HG02571 (cell line): Measurements from ENCODE around the gene RABGAP1L.

ENCODE experiments used
- ATAC-seq: cut with Tn5 transposase; IDR thresholded peaks from one replicate; pipeline ENCODE4 v1.9.1; 2021; ENCODE audit warnings: mild to moderate bottlenecking, moderate library complexity; ENCODE audit not compliant: unreplicated experiment

RABGAP1L gene

DNA sequence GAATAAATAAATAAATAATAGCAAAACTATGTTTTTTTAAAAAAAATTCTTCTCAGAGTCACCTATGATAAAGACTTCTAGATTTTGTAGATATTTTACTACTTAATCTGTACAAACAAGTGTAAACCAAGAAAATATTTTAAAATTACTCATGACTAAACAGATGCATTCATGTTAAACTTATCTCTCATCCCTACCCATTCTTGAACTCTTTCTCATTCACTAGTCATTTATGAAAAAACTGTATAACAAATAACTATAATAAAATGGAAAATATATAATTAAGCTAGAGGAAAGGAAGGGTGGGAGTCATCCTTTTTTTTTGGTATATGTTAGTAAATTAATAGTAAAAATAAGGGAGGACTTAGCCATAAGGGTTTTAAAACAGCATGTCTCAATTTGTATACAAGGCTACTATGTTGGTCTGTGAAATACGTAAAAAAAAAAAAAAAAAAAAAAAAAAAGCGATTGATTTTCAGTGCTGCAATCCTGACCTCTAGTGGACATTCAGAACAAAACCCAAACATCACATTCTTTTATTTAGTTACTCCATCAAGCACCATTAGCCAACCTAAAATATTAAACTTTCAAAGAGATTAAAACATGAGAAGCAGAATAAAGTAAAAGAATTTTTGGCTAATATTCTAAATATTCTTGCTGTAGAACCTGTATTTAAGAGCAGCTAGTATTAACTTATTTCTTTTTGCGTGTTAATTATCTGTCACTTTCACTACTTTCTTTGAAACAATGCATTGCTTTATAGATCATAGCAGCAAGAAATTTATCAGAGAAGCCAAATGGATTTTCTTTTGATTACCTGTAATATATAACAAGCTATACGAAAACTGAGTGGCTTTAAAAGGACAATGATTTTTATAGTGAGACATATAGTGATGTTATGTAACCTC, 584.6 kb downstream of the RABGAP1L start:
- no peak for ATAC-seq

DNA sequence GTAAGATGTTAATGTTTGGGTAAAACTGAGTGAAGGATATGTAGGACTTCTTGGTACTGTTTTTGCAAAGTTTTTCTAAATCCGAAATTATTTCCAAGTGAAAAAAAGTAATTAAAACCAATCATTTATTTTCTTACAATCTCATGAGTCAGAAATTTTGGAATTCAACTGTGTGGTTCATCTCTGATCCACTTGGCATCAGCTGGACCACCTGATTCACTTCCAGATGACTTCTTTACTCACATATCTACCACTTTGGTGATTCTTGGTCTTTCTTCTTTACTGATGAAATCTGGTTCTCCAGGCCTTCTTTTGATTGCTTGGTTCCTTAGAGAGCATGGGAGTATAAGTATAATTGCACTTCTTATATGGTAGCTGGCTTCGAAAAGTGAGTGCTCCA, 585.6 kb downstream of the RABGAP1L start:
- no peak for ATAC-seq

DNA sequence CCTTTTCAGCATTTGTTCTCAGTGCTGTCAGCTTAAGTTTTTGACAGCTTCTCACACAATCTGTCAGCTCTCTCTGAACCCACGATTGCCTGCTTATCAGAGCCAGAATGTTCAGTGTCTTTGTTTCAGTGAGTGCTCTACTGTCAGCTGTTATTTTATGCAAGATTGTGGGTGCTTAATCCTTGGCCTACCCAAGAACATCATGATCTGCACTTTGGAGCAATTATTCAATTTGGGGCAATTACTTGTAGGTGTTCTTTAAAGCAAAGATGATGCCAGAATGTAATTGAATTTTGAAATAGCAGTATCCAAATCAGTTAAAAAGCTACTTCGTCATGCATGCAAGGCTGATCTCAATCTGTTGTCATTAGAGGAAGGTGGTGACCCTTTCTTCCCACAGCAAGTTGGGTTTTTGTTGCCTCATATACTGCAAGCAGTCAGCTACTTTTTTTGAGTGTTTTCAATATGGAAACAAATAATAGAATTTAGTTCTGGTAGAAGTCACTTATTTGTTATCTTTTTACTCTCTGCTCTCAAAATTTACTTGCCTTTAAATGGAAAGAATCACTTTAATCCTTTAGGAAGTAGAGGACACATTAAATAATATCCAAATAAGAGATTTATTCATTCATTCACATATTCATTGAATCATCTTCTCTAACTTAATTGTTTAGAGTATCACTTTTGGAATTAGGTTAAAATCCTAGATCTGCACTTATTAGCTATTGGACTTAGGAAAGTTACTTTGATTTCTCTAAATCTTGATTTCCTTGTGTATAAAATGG, 586.9 kb downstream of the RABGAP1L start:
- ATAC-seq: no peak

DNA sequence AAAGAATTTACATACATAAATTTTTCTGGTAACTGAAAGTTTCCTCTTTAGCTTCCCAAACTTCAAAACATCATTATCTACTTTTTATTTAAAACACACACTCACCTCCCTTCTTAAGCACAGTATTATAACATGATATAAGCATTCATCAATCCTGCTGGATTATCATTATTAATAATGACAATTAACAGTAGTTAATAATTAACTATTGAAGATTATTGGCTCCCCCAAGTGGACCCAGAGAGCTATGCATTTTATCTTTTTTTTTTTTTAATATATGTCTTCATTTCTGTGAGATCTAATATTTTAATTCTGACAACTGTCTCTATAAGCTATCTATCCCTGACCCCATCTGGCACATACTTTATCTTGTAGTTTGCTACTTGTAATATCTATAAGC, 588.3 kb downstream of the RABGAP1L start:
- no peak for ATAC-seq

DNA sequence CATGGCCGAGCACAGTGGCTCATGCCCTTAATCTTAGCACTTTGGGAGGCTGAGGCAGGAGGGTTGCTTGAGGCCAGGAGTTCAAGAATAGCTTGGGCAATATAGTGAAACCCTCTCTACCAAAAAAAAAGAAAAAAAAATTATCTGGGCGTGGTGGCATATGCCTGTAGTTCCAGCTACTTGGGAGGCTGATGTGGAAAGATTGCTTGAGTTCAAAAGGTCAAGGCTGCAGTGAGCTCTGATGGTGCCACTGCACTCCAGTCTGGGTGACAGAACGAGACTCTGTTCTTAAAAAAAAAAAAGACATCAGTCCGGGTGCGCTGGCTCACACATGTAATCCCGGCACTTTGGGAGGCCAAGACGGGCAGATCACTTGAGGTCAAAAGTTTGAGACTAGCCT, 589.3 kb downstream of the RABGAP1L start:
- ATAC-seq: no peak

DNA sequence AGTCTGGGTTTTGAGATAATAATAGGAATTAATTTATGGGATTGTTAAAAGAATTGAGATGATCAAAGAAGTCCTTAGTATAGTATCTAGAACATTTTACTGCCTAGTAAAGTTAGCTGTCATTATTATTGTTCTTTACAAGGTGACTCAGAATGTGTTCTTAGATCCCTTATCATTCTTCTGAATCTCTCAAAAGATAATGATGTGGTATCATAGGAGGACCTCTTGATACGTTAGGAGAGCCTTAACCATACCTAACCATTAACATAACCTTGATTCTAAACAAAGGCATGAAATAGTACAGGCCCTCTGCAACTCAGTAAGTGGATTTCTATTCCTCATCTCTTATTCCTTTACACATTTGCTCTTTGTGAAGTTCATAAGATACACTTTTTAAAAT, 593.8 kb downstream of the RABGAP1L start:
- no peak for ATAC-seq

DNA sequence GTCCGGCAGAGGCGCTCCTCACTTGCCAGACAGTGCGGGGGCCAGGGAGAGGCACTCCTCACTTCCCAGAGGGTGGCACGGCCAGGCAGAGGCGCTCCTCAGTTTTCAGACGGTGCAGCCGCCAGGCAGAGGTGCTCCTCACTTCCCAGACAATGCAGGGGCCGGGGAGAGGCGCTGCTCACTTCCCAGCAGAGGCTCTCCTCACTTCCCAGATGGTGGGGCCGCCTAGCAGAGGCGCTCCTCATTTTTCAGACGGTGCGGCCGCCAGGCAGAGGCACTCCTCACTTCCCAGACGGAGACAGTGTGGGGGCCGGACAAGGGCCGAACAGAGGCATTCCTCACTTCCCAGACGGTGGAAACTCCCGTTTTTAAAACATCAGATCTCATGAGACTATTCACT, 602.0 kb downstream of the RABGAP1L start:
- ATAC-seq: no peak

DNA sequence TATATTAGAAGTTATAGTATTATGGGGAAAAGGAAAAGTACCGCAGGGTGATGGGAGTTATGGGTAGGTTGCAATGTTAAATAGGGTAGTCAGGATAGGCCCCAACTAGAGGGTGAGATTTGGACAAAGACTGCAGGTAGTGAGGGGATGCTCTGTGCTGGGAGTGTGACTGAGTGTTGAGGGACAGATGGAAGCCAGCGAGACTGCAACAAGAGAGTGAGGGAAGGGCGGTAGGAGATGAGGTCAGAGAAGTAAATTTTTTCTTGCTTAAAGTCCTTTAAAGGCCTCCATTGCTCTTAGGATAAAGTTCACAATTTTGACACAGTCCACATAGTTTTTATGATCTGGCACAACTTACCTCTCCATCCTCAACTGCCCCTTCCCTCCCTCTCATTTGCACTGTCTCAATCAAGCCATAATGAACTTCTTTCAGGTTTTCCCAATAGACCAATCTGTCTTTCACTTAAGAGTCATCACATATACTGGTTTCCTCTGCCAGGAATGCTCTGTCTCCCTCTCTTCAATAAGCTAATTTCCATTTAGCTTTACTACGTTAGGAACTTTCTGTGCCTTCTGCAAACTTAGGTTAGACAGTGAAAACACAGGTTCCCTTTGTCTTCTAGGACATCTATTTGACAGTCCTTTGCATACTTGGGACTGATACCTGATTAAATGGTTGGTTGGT, 602.7 kb downstream of the RABGAP1L start:
- ATAC-seq: no peak

DNA sequence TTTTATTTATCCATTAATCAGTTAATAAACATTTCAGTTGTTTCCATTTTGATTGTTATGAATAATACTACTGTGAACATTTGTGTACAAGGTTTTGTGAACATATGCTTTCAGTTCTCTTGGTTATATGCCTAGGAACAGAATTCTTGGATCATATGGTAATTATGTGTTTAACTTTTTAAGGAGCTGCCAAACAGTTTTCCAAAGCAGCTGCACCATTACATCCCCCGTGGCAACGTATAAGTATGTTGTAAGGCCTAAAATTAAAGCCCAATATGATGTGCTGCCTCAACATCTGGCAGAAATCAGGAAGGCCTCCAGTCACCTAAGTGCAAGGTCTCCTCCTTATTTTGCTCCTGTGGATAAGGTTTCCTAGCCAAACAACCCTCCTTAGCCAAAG, 604.9 kb downstream of the RABGAP1L start:
- no peak for ATAC-seq

DNA sequence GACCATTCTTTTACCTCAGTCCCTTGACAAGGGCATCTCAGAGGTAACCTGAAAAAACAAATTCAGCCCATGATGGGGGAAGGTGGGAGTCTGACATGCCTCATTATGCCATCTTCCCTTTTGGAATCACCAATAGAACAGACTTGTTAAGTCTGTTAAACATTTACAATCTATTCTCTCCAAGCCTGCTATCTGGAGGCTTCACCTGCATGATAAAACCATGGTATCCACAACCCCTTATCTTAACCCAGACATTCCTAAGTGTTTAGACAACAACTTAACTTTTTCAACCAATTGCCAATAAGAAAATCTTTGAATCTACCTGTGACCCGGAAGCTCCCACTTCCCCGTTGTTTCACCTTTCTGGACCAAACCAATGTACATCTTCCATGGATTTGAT, 607.4 kb downstream of the RABGAP1L start:
- no peak for ATAC-seq

DNA sequence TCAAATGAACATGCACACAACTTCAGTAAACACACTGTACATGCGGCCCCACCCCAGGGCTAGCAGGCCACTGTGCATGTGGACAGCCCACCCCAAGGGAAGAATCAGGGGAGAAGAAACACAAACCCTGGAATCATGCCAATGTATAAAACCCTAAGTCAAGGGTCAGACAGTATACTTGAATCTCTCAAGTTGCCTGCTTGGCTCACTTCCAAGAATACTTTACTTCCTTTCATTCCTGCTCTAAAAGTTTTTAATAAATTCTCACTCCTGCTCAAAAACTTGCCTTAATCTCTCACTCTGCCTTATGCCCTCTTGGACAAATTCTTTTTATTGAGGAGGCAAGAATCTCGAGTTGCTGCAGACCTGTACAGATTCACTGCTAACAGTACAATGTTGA, 609.2 kb downstream of the RABGAP1L start:
- no peak for ATAC-seq

DNA sequence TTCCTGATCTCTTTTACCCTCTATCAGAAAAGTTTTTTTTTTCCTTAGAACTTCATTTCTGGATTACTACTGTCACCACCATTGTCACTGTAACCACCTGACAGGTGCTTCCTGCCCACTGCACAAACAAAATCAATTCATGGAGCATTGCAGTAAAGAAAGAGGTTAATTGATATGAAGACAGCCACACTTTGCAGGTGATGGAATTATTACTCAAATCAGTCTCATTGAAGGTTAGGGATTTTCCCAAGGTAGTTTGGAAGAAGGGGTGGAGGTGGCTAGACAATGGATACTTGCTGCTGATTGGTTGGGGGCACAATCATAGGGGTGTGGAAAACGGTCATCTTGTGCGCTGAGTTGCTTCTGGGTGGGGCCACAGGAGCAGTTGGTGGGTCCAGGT, 609.6 kb downstream of the RABGAP1L start:
- ATAC-seq: no peak

DNA sequence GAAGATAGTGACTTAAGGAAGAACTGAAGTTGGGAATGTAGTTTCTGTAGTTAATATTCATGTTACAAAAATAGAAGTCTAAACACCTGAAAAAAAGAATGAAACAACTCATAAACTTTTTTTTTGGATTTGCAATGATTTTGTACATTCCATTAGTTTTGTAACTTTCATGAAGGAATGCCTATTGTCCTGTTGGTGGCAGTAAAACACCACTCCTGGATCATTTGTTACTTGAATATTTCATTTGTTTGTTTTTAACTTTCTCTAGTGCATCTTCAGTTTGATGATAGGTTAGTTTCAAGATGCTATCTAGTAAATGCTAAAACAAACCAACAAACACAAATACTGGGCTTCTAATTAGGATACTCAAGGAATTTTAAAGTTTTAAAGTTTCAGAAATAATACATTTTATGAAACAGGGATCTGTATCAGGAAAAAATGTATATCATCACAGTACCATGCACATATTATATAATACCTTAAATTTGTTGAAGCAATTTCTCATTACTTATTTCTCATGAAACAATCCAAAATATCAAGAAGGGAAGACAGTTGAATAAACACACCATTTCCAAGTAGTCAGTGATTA, 610.7 kb downstream of the RABGAP1L start:
- ATAC-seq: no peak

DNA sequence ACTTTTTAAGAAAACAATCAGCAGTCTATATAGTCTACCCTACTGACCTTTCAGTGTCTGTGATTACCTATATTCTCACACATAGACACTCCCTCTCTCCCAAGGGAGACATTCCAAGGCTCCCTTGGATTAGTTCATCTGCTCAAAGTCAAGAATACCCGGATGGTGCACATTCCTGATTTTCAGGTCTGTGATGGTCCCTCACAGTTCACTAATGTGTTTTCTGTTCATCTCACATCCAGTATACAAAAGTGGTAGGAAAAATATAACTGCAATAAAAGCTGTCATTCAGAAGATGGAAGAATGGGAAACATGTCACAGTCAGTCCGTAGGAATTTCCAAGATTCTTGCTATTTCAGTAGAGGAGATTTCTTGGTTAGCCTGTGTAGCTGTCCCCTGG, 616.3 kb downstream of the RABGAP1L start:
- no peak for ATAC-seq

DNA sequence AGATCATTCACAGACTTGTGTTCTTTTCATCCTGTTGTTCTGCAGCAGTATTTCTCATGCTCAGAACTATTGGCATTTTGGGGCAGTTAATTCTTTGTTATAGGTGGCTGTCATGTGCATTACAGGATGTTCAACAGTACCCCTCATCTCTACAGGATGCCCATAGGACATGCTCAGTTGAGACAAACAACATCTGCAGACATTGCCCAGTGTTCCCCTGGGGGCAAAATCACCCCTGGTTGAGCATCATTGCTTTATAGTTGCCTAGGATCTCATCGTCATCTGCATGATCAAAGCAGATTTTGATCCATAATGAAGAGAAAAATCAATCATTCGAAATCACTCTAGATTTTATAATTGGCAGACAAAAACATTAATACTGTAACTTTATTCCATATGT, 617.9 kb downstream of the RABGAP1L start:
- ATAC-seq: no peak

DNA sequence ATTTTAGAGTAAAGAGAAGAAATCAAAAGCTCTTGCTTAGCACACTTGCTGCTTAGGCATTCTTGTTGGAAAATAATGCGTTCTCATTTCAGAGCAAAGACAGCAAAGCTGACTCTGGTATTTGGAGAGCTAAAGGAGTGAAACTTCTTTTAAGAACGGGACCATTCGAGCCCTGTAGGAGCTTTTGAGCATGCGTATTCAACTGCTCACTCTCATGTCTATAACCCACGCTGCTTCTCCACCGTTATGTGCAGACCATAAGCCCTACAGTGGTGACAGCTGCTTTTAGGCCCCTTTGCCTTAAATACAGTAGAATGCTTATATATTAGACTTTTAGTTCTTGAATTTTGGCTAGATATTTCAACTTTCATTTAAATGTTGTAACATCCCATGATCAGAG, 626.2 kb downstream of the RABGAP1L start:
- no peak for ATAC-seq

DNA sequence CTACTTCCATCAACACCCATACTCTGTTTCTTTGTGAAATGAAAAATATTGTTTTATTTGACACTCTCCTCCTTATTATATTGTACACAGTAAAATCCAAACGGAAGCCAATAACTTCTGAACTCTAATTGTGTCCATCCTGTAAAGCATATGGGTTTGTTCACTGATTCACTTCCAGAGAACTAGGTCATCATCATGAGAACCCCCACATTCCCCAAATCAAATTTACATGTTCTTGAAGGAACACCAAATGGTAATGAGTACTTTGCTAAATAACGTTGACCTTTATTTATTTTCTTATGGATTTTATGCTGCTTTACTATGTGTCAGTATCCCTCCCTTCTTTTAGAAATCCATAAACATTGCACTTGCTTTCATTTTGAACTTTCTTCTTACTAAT, 627.0 kb downstream of the RABGAP1L start:
- ATAC-seq: no peak

DNA sequence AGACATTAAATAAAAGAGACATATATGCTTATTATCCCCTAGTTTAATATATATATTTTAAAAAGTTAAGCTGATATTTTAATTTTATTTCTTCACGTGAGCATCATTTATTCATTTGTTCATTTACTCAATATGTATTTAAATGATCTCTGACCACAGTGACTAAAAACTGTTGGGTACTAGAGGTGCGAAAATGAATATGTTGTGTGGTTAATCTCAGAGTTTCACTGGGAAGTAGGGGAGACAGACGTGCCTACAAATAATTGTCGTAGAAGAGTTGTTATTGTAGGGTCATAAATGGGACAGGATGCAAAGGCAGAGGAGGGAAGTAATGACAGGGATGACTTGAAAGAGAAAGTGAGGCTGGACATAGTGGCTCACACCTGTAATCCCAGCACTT, 627.4 kb downstream of the RABGAP1L start:
- ATAC-seq: no peak

DNA sequence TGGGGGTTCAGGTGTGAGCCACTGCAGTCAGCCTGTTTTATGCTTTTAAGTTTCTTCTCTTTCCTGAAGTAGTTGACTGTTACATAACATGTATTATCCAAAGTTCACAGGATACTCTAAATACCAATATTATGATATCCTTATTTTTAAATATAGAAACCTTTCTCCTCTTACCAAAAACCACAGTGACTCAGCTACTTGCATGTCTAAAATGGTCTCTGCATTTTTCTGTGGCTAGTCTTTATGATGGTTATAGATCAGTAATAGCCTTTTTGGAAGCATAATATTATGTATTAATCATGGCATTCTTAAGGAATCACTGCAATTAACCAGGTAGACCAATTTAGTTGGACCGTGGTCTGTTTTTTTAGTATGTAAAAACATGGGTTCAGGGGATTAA, 629.7 kb downstream of the RABGAP1L start:
- ATAC-seq: no peak

DNA sequence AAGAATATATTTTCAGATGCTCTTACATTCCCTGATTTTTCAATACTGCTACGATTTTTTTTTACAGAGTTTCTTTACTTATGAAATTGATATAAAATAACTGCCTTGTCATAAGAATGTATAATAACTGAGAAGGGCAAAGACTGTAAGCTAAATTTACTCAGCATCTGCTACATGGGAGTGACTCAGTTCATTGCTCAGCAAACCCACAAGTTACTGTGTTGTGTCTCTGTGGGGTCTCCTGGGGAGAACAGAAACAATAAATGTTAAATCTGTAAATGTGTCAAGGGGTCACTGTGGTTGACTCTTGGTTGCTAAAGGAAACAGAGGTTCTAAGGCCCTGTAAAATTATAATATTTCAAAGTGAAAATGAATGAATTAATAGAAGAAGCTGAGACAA, 630.1 kb downstream of the RABGAP1L start:
- ATAC-seq: no peak

DNA sequence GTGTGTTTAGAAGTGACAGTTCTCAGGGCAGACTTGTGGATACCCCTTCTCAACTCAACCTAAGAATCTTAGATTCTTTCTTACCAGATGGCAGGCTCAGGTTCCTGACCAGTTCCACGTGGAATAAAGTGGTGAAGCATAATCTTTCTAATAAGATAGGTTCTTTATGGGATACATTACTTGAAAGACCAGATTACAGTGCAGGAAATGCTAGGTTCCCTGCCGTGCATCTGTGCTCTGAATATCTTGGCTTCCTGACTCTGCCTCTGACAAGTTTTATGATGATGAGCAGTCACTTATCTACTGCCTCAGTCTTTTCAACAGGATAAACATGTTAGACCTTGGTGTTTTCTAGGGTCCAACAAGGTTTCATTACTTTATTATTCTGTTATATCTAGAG, 632.5 kb downstream of the RABGAP1L start:
- ATAC-seq: no peak
